Measurements from ENCODE around the gene ROCK2.

Gene ROCK2

DNA sequence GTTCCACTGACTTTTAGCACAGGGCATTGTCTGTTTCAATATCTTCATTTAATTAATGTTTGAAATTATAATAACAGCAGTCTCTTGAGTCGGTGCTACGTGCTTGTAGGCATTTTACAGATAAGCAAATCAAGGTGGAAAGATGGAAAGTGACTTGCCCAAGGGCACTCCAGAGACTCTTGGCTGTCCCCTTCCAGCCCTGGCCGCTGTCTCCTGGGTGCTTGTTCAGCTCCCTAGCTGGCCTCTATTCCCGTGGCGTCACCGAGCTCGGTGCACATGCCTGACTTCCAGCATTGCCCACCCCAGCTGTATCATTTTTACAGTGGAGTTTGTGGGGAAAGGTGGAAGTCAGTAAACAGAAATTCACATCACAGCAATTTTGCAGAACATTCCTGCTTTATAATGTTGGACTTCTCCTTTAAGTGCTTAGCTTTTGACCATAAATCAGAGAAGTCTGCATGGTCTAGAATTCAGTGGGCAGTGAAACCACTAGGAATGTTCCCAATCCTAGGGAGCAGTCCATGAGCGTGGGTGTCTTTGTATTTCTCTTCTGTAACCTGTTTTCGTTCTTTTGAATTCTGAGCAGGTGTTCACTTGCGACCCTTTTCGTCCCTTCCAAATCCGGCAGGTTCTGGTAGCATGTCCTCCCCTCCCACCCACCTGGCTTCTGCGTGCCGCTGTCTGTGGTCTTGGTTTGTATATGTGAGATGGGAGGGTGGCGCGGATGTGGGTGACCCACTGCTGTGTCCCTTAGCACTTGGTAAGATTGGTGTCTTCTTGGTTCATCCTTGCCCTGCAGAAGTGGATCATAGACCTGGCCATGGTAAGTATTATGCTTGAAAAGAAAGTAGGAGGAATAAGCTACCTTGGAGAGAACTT is 180.8 kb downstream of the ROCK2 start:
- no peak overlapping the region for H3K27ac ChIP-seq
- TF ChIP-seq ZFX (IDR thresholded peaks at IDR 0.05; ENCODE audit: borderline replicate concordance) (no peak), CTCF (IDR thresholded peaks at IDR 0.05) (no peak)

GRCh38 chr2:11161747-11162146 is 182.7 kb downstream of the ROCK2 start:
- H3K27ac ChIP-seq = no peak overlapping the region
- no peak for TF ChIP-seq ZFX (IDR thresholded peaks at IDR 0.05; ENCODE audit: borderline replicate concordance)
- no peak for TF ChIP-seq CTCF (IDR thresholded peaks at IDR 0.05)

- H3K27ac ChIP-seq = no peak overlapping the region
- no peak for TF ChIP-seq ZFX (IDR thresholded peaks at IDR 0.05; ENCODE audit: borderline replicate concordance)
- no peak for TF ChIP-seq CTCF (IDR thresholded peaks at IDR 0.05)
These were observed 183.5 kb downstream of the ROCK2 start for GRCh38 chr2:11160731-11161455.

GRCh38 chr2:11160256-11160655 is 184.2 kb downstream of the ROCK2 start:
- H3K27ac ChIP-seq = no peak overlapping the region
- TF ChIP-seq ZFX (IDR thresholded peaks at IDR 0.05; ENCODE audit: borderline replicate concordance) = no peak
- no peak for TF ChIP-seq CTCF (IDR thresholded peaks at IDR 0.05)

GRCh38 chr2:11159574-11160170 is 184.8 kb downstream of the ROCK2 start:
- TF ChIP-seq ZFX (IDR thresholded peaks at IDR 0.05; ENCODE audit: borderline replicate concordance) (no peak), CTCF (IDR thresholded peaks at IDR 0.05) (no peak)
- H3K27ac ChIP-seq = no peak overlapping the region

DNA sequence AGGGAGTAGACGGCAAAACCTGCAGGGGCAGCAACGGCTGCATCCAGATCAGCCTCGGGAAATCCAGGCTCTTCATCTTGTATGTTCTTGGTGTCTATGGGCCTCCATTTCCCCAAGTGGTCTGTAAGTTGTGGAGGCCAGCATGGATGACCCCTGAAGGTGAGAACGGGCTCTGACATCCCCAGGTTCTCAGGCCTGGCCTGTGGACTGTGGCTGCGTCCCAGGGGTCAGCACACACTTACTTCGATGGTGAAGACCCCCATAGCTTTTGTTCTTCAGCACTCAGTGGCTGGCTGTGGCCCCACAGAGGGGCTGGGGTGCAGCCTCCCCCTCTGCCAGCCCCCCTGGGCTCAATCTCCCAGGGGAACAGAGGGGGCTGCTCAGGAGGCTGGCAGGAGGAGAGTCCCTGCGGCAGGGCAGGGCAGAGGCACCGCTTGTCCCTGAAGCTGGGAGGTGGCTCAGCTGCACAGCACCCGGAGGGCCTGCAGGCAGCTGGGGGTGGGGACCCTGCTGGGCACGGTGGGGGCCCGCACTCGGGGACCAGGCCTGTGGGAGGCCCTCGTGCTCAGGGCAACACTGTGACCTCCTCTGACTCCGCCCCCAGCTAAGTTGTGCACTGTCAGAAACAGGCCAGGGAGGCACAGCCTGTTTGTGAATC is 185.4 kb downstream of the ROCK2 start:
- H3K27ac ChIP-seq = no peak overlapping the region
- TF ChIP-seq CTCF (IDR thresholded peaks at IDR 0.05) (no peak), ZFX (IDR thresholded peaks at IDR 0.05; ENCODE audit: borderline replicate concordance) (no peak)
